Stimulated activated naive B cell treated with anti-CD40 and anti-IgM and Interleukin-4, amounts not matched to agents 10 μg/mL and 1 μg/mL and 100 μg/mL, for 72 hours (primary cell): ENCODE data around the gene CBX4.

Experiments
- ATAC-seq, 2 donors: fragments of 150-1000 bp; cut with Tn5 transposase; replicated peaks; 2 replicates each; pipeline ENCODE4 v1.10.0; 2021; ENCODE audit warnings: moderate library complexity in 1 of 2
- DNase-seq: peaks from one replicate; pipeline ENCODE4 v3.0.0; 2021
- H3K27ac Mint-ChIP-seq: one replicate; pipeline ENCODE4 v1.8.0; 2022; ENCODE audit warnings: mild to moderate bottlenecking, mixed read lengths
- H3K27me3 Mint-ChIP-seq, 2 donors: one replicate each; pipeline ENCODE4 v1.8.0; 2022; ENCODE audit warnings: mixed read lengths in 2 of 2
- H3K36me3 Mint-ChIP-seq, 2 donors: one replicate each; pipeline ENCODE4 v1.8.0; 2022; ENCODE audit warnings: mixed read lengths in 2 of 2, mild to moderate bottlenecking in 1 of 2
- H3K4me1 Mint-ChIP-seq, 2 donors: one replicate each; pipeline ENCODE4 v1.8.0; 2022; ENCODE audit warnings: mixed read lengths in 2 of 2, mild to moderate bottlenecking in 1 of 2
- H3K4me3 Mint-ChIP-seq, 2 donors: one replicate each; pipeline ENCODE4 v1.8.0; 2022; ENCODE audit warnings: mild to moderate bottlenecking in 2 of 2, mixed read lengths in 2 of 2, moderate library complexity in 1 of 2
- H3K9me3 Mint-ChIP-seq, 2 donors: one replicate each; pipeline ENCODE4 v1.8.0; 2022; ENCODE audit warnings: mixed read lengths in 2 of 2, mild to moderate bottlenecking in 1 of 2

CBX4 gene

DNA sequence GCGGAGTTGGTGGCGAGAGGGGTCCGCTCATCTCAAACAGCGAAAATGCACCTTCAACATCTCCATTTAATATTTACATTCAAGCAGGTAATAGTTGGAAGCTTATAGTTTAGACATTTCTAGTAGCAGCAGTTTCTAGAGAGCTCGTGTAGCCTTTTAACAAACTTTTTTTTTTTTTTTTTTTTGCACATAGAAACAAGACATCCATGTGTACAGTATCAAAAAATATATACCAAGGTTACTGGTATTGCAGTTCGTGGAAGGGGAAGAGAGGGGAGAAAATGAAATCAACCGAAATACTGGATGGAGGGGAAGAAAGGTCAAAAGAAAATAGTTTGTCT lies 6.2 kb downstream of the CBX4 start:
- Mint-ChIP-seq H3K27ac (no peak overlapping the region), H3K27me3 (no peaks in the 10 kb centered on the region), H3K4me1 (peaks cover 19 to 31% of the 10 kb centered on the region in 2 donors), H3K4me3 (peak overlapping the region in 1 of 2 donors; percentile 16), H3K36me3 (peaks cover 25 to 27% of the 10 kb centered on the region in 2 donors), H3K9me3 (no peaks in the 10 kb centered on the region)
- DNase-seq (no peak), ATAC-seq (no peak)

DNA sequence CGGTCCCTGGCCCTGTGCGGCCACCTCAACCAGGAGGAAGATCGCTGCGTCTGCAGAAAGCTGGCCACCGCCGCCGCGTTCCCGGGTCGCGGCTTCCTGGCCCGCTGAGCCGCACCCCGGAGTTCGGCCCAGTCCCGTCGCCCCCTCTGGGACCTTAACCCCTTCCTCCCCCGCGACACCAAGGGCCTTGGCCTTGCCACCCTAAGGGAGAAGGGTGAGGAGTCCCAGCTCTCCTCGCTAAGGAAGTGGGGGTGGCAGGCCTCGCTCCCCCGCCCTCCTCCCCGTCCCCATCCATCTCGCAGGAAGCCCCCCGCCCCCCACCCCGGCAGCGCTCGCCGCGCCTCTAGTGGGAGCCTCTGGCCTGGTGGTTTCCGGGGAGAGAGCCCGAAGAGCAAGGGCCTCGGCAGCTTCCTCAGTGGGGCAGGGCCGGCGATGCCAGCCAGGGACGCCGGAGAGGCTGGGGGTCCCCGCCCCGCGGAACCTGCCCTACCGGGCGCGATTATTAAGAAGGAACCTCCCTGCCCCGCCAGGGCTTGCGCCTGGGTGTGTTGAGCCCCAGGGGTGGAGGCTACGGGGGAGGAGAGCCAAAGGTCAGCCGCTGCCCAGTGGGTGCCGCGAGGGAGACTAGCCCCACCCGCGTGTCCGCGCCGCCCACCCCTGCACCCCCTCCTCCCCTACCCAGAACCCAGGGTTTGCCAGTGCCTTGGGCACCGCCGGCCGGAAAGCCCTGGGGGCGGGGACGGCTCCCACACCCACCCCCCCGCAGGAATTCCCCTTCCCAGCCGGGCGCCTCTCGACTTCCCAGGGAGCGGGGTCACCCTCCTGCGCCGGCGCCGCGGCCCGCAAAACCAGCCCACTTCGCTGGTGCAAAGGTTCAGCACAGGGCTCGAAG lies 6.8 kb downstream of the CBX4 start:
- Mint-ChIP-seq H3K9me3 (no peaks in the 10 kb centered on the region), H3K4me3 (peak overlapping the region in 1 of 2 donors; percentile 16), H3K4me1 (peaks cover 13 to 25% of the 10 kb centered on the region in 2 donors), H3K36me3 (peaks cover 25 to 26% of the 10 kb centered on the region in 2 donors), H3K27me3 (no peaks in the 10 kb centered on the region), H3K27ac (no peak overlapping the region)
- ATAC-seq (no peak), DNase-seq (no peak)

DNA sequence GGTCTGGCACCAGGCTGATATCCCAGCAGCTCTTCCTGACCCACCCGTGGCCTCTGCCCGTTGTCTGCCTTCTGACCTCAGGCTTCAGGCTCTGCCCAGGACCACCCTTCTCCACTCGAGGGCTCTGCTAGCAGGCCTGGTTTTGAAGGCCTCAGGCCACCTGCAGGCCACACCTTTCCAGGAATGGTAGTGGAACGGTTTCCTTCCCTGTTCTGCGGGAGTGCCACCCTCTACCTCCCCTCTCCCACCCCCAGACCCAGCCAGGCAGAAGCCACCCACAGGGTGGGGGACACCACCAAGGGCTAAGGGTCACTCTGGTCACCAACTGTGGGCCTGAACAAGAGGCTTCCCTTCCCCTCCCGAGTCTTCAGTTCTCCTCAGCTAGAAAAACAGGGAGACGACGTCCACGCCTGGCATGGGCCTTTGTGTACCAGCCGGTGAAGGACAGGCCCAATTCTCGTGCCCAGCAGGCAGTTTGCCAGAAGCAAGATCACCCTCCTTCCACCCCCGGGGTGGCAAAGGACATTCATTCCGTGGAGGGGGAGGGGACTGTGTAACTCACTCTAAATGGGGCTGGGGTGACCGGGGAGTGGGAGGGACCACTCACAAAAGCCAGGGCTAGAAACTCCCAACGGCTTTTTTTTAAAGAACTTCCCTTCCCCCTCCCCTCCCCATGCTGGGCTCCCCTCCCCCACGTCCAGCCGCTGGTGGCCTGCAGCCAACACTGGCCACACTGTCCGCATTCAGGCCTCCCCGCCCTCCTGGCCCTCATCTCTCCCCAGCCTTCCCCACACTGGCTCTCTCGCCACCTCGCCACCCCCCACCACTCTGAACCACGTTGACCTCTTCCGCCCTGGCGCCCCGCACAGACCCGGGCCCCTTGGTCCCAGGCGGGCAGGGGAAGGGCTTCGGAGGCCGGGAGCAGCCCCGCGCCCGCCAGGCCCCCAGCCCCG lies 7.7 kb downstream of the CBX4 start:
- H3K36me3 Mint-ChIP-seq: peaks cover 20 to 24% of the 10 kb centered on the region in 2 donors
- no peaks in the 10 kb centered on the region for H3K9me3 Mint-ChIP-seq
- H3K27ac Mint-ChIP-seq: no peak overlapping the region
- DNase-seq: no peak
- ATAC-seq: no peak
- H3K4me3 Mint-ChIP-seq: no peak overlapping the region
- H3K27me3 Mint-ChIP-seq: peaks cover 3% of the 10 kb centered on the region in 2 donors
- peaks cover 7 to 18% of the 10 kb centered on the region in 2 donors for H3K4me1 Mint-ChIP-seq

DNA sequence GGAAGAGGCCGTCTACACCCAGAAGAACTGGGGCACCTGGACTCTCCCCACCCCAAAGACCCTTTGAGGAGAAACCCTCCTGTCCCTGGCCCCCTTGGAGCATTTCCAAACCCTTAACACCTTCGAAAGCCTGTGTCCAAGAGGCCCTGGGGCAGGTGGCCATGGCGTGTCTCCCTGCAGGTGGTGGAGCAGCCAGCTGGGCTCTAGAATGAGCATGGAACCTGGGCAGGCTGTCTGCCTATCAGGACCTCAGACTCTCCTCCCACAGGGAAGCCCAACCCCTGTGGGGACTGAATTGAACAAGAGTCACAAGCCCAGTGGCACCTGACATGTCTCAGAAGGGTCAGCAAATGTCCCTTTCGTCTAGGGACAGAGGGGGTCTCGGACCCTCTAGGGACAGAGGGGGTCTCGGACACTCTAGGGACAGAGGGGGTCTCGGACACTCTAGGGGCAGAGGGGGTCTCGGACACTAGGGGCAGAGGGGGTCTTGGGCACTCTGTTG lies 8.4 kb downstream of the CBX4 start:
- peaks cover 10 to 23% of the 10 kb centered on the region in 2 donors for H3K4me1 Mint-ChIP-seq
- no peak for DNase-seq
- H3K27me3 Mint-ChIP-seq: peaks cover 10 to 11% of the 10 kb centered on the region in 2 donors
- no peak overlapping the region for H3K27ac Mint-ChIP-seq
- ATAC-seq: no peak
- H3K4me3 Mint-ChIP-seq: no peak overlapping the region
- H3K36me3 Mint-ChIP-seq: peaks cover 16 to 23% of the 10 kb centered on the region in 2 donors
- H3K9me3 Mint-ChIP-seq: no peaks in the 10 kb centered on the region

DNA sequence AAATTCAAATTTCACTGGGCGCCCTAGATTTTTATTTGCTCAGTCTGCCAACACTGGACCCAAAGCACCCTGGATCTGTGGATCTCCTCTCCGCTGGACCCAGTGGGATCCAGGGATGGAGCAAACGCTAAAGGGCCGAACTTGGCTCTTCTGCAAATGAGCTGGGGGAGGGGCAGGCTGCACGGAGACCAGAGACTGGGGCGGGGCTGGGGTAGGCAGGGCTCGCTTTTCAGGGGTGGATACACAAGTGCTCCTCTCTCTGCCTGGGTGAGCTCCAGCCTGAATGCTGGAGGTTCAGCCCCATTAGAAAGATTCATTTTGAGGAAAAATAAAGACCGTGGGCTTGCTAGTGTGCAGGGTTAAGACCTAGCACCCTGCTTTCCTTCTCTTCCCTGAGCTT lies 8.9 kb downstream of the CBX4 start:
- H3K4me3 Mint-ChIP-seq: no peak overlapping the region
- H3K9me3 Mint-ChIP-seq: no peaks in the 10 kb centered on the region
- no peak for DNase-seq
- no peak overlapping the region for H3K27ac Mint-ChIP-seq
- H3K27me3 Mint-ChIP-seq: peaks cover 14 to 16% of the 10 kb centered on the region in 2 donors
- ATAC-seq: no peak
- H3K36me3 Mint-ChIP-seq: peaks cover 16 to 22% of the 10 kb centered on the region in 2 donors
- H3K4me1 Mint-ChIP-seq: peaks cover 10 to 17% of the 10 kb centered on the region in 2 donors

DNA sequence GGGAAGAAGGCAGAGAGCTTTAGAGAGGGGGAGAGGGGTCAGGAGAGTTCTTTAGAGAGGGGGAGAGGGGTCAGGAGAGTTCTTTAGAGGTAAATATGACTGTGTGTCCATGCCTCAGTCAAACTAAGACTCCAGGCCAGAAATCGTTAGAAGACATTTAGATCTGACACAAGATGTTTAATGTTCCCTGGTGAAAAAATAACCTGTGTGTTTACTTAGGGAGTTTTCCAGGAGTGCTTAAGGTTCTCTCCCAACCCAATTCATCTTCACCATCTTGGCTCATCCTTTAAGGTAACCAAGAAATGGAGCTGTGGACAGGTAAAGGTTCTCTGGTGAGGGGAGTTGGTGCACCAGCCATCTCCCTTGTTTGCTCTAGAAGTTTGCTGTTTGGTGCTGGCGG lies 9.8 kb downstream of the CBX4 start:
- Mint-ChIP-seq H3K4me3 (no peak overlapping the region), H3K9me3 (no peaks in the 10 kb centered on the region), H3K27ac (no peak overlapping the region), H3K27me3 (peaks cover 17 to 21% of the 10 kb centered on the region in 2 donors), H3K36me3 (peaks cover 8 to 15% of the 10 kb centered on the region in 2 donors), H3K4me1 (peaks cover 10% of the 10 kb centered on the region in 2 donors)
- no peak for DNase-seq
- no peak for ATAC-seq

DNA sequence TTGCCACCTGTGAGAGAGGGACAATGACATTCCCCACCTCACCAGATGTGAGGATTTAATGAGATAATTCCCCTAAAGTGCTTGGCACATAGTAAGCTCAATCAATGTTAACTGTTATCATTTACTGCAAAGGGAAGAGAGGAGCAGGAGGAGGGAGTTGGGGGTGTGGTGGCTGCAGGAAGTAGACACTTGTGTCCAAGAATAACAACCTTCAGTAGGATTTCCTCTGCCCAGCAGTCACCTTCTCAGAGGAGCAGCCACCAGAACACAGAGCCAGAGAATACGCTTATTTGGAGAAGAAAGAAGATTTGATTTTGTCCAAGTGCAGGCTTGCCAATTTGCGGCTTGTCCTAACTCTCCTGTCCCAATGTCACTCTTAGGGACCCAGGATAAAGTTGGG lies 10.2 kb downstream of the CBX4 start:
- H3K36me3 Mint-ChIP-seq: peaks cover 8 to 15% of the 10 kb centered on the region in 2 donors
- peaks cover 10% of the 10 kb centered on the region in 2 donors for H3K4me1 Mint-ChIP-seq
- peaks cover 21 to 24% of the 10 kb centered on the region in 2 donors for H3K27me3 Mint-ChIP-seq
- H3K27ac Mint-ChIP-seq: no peak overlapping the region
- no peak overlapping the region for H3K4me3 Mint-ChIP-seq
- no peaks in the 10 kb centered on the region for H3K9me3 Mint-ChIP-seq
- ATAC-seq (no peak), DNase-seq (no peak)

DNA sequence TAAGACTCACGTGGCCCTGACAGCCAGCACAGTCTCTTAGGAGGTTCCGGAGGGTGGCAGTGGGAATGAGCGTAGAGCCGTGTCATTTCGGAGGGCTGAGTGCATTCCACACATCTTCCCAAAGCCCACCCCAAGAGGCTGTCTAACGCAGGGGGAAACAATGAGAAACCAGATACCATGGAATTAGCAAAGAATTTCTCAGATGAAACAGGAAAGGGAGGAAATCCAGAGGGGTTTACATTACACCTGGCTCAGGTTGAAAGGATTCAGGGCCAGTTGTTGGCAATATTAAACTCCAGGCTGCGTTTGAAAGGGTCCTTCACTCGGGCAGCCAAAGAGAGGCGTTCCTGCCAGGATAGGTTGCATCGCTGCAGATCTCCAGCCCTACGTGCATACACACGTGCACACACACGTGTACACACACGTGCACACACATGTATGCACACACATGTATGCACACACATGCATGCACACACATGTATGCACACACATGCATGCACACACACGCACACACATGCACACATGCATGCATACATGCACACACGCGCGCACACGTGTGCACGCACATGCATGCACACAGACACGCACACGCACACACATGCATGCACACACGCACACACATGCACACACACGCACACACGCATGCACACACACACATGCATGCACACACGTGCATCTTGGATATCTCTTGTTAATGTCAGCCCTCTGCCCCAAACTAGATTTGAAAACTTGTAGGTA lies 12.2 kb downstream of the CBX4 start:
- H3K9me3 Mint-ChIP-seq: no peaks in the 10 kb centered on the region
- H3K27ac Mint-ChIP-seq: no peak overlapping the region
- H3K27me3 Mint-ChIP-seq: peaks cover 27 to 34% of the 10 kb centered on the region in 2 donors
- H3K4me1 Mint-ChIP-seq: peaks cover 9 to 10% of the 10 kb centered on the region in 2 donors
- DNase-seq (no peak), ATAC-seq (no peak)
- H3K4me3 Mint-ChIP-seq: no peak overlapping the region
- H3K36me3 Mint-ChIP-seq: peaks cover 4 to 11% of the 10 kb centered on the region in 2 donors

DNA sequence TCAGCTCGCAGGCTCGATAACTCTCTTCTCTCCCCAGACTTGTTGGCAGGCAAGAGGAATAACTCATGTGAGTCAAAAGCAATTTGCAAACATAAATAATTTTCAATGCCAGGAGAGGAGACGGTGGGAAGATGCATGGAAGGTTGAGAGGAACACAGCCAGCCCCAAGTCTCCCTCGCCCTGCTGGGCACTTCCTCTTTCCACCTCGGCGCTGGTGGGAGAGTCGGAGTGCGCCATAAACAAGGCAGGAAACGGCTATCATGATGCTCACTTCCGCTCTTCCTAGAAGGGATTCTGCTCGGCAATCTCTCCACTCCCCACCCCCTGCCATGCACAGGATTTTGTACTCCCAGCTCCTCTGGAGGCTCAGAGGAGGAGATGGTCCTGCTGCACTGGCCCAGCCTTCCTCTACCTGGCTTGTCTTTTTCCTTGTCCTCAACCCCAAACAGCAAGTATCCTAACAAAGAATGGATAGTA lies 13.0 kb downstream of the CBX4 start:
- Mint-ChIP-seq H3K27ac (no peak overlapping the region), H3K4me1 (peaks cover 9 to 10% of the 10 kb centered on the region in 2 donors), H3K9me3 (no peaks in the 10 kb centered on the region), H3K36me3 (peaks cover 2 to 11% of the 10 kb centered on the region in 2 donors), H3K27me3 (peaks cover 30 to 38% of the 10 kb centered on the region in 2 donors), H3K4me3 (no peak overlapping the region)
- ATAC-seq (peak; percentile 50 to 57), DNase-seq (no peak)

DNA sequence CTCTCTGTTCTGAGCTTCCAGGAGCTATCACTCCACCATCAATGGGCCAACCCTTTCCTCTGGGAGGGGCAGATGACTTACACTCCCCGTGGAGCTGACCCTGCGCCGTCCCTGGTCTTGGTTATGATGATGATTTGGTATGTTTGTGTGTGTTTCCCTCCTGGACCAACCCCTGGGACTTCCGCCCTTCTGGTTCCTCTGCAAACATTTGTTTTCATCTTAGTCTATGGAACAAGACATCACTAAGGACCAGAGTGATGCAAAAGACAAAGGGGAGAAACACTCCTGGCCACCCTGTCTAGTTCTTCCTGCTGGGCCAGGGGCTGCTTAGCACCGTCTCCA lies 13.7 kb downstream of the CBX4 start:
- Mint-ChIP-seq H3K4me3 (no peak overlapping the region), H3K4me1 (peaks cover 9 to 10% of the 10 kb centered on the region in 2 donors), H3K27me3 (peaks cover 35 to 45% of the 10 kb centered on the region in 2 donors), H3K36me3 (peaks cover 2 to 11% of the 10 kb centered on the region in 2 donors), H3K27ac (no peak overlapping the region), H3K9me3 (no peaks in the 10 kb centered on the region)
- DNase-seq (no peak), ATAC-seq (no peak)

DNA sequence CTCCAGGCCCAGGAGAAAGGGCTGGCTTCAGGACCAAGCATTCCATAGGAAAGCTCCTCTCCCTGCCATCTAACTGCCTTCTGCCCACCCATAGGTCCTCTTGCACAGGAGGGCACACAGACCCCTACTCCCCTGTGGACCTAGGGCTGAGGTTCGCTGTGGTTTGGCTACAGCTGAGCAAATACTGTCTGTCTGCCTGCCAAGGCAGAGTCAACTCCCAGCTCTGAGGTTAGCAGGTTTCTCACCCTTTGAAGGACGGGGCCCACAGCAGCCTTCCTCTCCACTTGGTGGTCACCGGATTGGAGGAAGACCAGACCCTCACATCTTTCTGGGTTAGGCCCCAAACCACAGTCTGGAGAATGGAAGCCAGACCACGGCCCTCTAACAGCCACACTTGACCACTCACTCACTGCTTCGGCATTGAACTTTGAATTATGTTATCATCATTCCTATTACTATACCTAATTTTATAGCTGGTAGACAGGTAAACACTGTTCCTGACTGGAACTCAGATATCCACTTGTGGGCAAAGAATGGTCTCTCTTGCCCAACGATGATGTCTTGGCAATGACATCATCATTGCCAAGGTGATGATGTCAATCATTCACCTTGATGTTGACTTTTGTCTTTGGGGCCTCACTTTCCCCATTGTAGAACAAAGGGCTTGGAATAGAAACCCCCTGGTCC lies 14.2 kb downstream of the CBX4 start:
- H3K9me3 Mint-ChIP-seq: no peaks in the 10 kb centered on the region
- no peak for ATAC-seq
- H3K4me1 Mint-ChIP-seq: peaks cover 9 to 10% of the 10 kb centered on the region in 2 donors
- no peak for DNase-seq
- no peak overlapping the region for H3K4me3 Mint-ChIP-seq
- no peak overlapping the region for H3K27ac Mint-ChIP-seq
- H3K27me3 Mint-ChIP-seq: peaks cover 40 to 50% of the 10 kb centered on the region in 2 donors
- H3K36me3 Mint-ChIP-seq: peaks cover 2 to 11% of the 10 kb centered on the region in 2 donors

DNA sequence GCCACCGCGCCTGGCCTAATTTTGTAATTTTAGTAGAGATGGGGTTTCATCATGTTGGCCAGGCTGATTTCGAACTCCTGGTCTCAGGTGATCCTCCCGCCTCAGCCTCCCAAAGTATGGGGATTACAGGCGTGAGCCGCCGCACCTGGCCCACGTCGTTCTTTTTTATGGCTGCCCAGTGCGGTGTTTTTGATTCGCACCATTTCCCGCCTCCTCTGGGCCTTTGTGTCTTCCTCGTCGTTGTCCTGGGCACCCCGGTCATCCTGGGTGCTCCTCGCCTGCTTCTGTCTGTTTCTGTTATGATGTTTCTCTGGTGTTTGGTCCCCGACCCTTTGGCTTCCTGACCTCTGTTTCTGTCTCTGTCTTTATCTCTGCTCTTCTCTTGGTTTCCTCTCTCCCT lies 15.0 kb downstream of the CBX4 start:
- Mint-ChIP-seq H3K27ac (no peak overlapping the region), H3K27me3 (peaks cover 48 to 58% of the 10 kb centered on the region in 2 donors), H3K4me1 (peaks cover 8 to 10% of the 10 kb centered on the region in 2 donors), H3K36me3 (peaks cover 2 to 11% of the 10 kb centered on the region in 2 donors), H3K9me3 (no peaks in the 10 kb centered on the region), H3K4me3 (no peak overlapping the region)
- ATAC-seq (no peak), DNase-seq (no peak)

DNA sequence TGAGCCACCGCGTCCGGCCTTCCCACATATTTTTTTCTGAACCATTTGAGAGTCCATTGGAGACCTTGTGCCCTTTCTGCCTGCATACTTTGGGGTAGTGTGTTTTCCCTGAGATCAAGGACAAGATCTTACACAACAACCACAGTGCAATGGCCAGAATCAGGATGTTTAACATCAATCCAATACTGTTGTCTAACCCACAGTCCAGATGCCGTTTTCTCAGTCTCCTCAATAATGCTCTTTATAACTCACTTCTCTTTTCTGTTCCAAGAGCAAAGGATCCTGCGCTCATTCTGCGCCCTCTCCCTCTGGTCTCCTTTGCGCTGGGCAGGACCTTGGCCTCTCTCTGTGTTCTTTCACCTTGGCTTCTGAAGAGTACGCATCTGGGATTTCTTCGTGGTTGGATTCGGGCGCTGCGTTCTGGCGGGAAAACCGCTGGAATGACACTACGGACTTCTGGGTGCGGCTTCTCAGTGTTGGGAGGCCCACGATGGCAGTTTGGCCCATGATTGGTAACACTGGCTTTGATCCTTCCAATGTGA lies 16.6 kb downstream of the CBX4 start:
- Mint-ChIP-seq H3K27ac (no peak overlapping the region), H3K4me1 (peaks cover 7 to 10% of the 10 kb centered on the region in 2 donors), H3K9me3 (no peaks in the 10 kb centered on the region), H3K4me3 (no peak overlapping the region), H3K27me3 (peaks cover 61 to 62% of the 10 kb centered on the region in 2 donors), H3K36me3 (peaks cover 2 to 11% of the 10 kb centered on the region in 2 donors)
- ATAC-seq (no peak), DNase-seq (no peak)
